HG03060 (cell line): ENCODE results near the gene PLB1.

Source experiments
- ATAC-seq: cut with Tn5 transposase; IDR thresholded peaks from one replicate; pipeline ENCODE4 v1.9.1; 2021; ENCODE audit warnings: low read depth, moderate number of reproducible peaks; ENCODE audit not compliant: unreplicated experiment

Gene PLB1

GRCh38 chr2:28558158-28558820, 62.4 kb downstream of the PLB1 start:
- no peak for ATAC-seq

GRCh38 chr2:28558918-28559317, 63.1 kb downstream of the PLB1 start:
- no peak for ATAC-seq

DNA sequence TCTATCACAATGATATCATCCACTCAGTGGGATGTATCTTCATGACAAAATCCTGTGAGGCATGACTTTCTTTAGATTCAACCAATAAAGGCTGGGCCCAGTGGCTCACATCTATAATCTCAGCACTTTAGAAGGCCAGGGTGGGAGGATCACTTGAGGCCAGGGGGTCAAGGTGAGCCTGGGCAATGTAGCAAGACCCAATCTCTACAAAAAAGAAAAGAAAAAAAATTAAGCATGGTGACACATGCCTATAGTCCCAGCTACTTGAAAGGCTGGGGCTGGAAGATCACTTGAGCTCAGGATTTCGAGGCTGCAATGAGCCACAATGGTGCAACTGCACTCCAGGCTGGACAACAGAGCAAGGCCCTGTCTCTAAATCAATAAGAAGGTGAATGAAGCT, 68.0 kb downstream of the PLB1 start:
- no peak for ATAC-seq

DNA sequence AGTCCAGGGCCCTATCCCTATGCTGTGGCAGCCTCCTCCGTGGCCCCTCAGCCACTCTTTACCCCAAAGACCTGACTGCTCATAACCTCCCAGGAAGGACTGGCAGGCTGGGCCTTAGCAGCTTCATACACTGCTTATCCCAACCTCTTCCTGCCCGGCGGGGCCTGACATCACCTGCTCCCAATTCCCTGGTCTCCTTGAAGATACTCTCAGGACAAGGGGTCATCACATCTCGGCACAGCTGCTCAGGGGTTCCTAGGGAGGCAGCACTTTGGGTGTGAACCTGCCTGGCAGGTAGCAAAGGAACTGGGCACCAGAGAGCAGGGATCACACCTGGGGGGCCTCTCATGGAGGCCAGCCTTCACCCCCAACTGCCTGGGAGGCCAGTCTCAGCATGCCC, 68.5 kb downstream of the PLB1 start:
- no peak for ATAC-seq

DNA sequence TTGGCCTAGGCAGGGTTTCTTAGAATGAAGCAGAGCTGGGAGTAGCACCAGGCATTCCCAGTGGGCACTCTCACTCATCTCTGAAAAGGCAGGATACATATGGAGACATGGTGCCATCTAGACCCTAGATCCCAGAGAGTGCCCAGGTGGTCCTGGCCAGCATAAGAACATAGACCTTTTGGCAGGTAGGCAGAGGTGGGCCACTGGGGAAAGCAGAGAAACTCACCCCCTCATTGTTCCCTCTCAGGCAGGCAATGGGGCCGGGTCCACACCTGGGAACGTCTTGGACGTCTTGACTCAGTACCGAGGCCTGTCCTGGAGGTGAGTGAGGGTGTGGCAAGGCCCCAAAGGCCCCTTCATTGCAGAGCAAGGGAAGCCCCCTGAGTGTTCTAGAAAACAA, 69.2 kb downstream of the PLB1 start:
- no peak for ATAC-seq

GRCh38 chr2:28565720-28566295, 69.9 kb downstream of the PLB1 start:
- no peak for ATAC-seq

DNA sequence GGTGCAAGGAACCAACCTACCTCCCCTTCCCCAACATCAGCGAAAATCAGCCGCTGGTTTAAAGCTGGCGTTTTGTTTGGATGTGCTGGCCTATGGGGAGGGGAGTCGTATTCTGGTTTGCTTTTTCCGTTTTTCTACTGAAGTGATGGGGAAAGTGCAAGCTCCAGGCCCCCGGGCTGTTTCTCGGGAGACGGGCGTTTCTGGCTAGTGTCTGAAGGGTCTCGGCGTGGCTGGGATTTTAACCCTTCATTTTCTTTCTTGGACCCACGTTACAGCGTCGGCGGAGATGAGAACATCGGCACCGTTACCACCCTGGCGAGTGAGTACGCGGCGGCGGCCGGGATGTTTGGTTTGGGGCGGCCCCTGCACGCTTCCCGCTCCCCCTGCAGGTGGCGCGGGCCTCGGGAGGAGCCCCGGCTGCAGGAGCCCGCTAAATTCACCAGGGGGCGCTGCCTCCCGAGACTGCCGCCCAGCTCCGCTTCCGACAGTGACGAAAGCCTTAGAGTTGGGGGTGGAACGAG, 70.7 kb downstream of the PLB1 start:
- peak; percentile 50 for ATAC-seq

DNA sequence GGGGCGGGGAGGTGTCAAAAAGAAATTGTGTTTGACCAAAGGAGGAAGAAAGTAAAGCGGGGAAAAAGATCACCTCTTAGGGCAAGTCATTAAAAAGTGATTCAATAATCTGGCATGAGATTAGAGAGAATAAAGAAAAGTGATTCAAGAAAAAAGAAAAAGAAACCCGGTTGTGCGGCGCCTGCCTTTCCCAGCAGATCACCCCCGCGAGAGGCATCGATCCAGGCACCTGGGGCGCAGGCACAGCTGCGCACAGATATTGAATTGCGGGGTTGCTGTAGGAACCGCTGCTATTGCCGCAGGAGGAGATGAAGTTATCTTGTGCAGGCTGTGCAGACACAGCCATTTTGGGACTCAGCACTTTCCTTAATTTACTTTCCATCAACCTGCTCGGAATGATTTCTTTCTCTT, 71.2 kb downstream of the PLB1 start:
- ATAC-seq, result peak; percentile 12

DNA sequence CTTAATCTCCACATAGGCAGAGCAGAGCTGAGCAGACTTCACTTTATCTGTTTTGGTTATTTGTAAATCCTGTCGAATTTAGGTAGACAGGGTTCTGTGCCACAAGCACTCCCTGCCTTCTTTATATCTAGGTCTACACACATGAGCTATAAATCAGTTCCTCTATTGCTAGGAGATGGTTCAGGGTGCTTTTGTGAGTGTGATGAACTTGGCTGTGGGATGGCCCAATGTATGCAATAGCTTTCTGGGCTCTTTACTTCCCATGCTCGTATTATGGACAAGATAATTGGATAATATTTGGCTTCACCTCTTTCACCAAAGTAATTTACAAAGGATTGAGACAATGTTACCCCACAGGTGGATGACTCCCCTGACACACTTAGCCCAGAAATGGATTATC, 72.2 kb downstream of the PLB1 start:
- ATAC-seq, result no peak

GRCh38 chr2:28568533-28568932, 72.7 kb downstream of the PLB1 start:
- no peak for ATAC-seq

DNA sequence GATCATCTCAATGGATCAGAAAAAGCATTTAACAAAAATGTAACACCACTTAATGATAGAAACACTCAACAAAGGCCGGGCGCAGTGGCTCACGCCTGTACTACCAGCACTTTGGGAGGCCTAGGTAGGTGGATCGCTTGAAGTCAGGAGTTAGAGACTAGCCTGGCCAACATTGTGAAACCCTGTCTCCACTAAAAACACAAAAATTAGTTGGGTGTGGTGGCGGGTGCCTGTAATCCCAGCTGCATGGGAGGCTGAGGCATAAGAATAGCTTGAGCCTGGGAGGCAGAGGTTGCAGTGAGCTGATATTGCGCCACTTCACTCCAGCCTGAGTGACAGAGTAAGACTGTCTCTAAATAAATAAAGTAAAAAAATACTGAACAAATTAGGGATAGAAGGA, 74.6 kb downstream of the PLB1 start:
- ATAC-seq, result no peak

- no peak for ATAC-seq
Measured at GRCh38 chr2:28576714-28577113, 80.9 kb downstream of the PLB1 start.

- no peak for ATAC-seq
Measured at GRCh38 chr2:28577791-28578680, 82.2 kb downstream of the PLB1 start.

DNA sequence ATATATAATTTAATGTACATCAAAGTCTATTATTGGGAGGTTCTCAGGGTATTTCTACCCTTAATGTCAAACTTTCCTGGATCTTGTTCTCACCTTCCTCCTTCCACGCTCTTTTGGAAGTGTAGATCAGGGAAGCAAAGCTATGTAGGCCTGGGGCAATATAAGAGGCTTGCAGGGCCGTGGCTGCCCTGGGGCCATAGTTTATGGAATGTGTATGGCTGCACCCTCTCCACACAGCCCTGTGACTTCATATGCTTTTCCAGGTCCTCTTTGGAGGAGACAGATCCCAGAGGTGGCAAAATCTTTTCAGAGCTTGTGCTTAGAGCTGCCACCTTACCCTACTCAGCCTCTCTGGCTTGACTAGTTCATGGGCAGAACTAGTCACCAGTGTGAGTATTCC, 82.9 kb downstream of the PLB1 start:
- no peak for ATAC-seq

DNA sequence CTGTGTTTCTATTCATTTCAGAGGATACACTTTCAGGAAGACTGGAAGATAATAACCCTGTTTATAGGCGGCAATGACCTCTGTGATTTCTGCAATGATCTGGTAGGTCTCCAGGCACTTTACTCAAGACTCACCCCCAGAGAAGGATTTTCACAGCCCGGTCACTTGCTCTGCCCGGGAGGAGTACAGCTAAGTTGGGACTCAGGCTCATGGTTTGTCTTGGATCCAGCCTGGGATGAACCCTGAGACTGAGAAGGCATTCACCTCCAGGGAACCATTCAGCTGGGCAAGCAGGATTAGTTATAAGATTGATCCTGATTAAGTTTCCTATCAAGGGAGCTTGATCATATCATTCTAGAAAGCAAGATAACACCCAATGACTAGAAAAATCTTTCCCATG, 83.7 kb downstream of the PLB1 start:
- no peak for ATAC-seq

DNA sequence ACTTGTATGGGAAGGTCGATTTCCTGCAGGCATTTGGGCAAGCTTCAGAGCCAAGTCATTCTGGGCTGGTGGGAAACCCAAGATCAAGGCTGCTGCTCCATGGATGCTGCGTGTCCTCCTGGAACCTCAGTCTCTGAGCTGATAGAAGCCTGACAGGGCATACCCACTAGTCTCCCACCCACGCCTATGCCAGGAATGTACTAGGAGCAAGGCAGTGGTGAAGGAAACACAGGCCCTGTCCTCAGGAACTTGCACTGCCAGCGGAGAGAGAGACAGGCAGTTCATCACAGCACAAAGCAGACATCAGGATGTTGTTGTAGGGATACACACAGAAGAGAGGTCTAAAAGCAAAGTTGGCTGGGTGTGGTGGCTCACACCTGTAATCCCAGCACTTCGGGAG, 84.2 kb downstream of the PLB1 start:
- ATAC-seq, result no peak

- no peak for ATAC-seq
Measured at GRCh38 chr2:28581312-28581711, 85.5 kb downstream of the PLB1 start.

DNA sequence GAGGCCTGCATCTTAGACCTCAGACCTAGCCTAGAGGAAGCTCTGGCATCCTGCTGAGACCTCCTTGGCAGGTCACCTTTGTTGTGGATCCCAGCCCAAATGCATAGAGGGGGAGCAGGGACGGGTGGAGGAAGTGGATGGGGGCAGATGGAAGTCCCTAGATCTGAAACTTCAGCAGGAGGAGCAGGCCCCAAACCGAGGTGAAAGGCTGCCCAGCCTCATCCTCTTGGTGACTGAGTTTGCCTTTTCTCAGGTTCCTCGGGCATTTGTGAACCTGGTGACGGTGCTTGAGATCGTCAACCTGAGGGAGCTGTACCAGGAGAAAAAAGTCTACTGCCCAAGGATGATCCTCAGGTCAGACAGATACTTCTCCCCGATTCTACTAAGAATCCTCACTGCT, 86.3 kb downstream of the PLB1 start:
- ATAC-seq, result no peak

- ATAC-seq, result no peak
Measured at GRCh38 chr2:28582595-28582994, 86.7 kb downstream of the PLB1 start.

DNA sequence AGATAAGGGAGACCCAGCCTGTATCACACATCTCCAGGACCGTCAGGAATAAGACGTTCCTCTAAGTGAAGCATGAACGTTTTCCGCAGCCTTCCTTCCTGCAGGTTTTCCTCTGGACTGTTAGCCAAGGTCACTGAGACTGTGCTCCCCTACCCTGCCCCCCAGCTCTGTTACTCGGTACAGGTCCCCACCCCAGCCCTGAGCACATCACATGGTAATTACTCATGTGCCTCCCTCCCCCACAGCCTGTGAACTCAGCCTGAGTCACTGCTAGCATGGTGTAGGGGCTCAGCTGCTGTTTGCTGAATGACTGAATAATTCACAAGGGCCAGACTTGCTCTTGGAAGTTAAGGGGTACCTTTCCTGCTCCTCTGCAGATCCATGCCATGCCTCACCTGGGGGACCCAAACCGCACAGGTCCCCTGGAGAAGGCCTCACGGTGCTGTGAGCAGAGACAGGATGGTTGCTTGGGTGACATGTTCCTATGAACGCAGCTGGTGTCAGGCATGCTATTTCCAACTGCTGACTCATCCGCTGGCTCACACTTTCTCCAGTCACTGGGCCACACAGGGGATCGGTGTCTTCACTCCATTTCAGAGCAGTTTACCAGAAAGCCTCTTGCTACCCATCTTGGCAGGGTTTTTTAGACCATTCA, 88.2 kb downstream of the PLB1 start:
- no peak for ATAC-seq

DNA sequence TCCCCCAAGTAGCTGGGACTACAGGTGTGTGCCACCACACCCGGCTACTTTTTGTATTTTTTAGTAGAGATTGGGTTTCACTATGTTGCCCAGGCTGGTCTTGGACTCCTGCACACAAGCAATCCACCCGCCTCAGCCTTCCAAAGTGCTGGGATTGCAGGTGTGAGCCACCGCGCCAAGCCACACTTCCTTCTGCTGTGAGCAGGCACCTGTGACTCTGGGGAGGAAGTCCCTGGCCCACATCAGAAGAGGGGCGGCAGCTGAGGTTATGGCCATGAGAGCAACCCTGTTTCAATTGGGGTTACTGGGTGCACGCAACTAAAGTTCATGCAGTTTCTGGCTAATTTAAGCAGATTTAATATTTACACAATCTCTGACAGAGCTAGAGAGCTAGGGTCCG, 91.0 kb downstream of the PLB1 start:
- ATAC-seq, result no peak
